Endothelial cell of umbilical vein (primary cell): Measurements from ENCODE around the gene PCBP1. TPM values are rescaled to one million over a fixed set of nuclear protein-coding genes. Genes with fewer than 3 reads are reported as not detected.

Experiments used
- BruUV-seq: library from RNA; stranded (reverse); fragments of 400-500 nt; replicated peaks from 2 replicates; lab custom pipeline; 2021; lab: Mats Ljungman, UMichigan
- CTCF ChIA-PET: fragments of 300-600, 350-600 bp; sonication (Branson Sonifier 250); formaldehyde crosslinking; loops from one replicate; lab custom pipeline; 2021; ENCODE audit warnings: antibody characterized with exemption, inconsistent platforms; lab: Charles Lee
- POLR2A ChIA-PET: fragments of 300-600, 350-600 bp; sonication (Branson Sonifier 250); formaldehyde crosslinking; loops from one replicate; lab custom pipeline; 2021; ENCODE audit warnings: antibody characterized with exemption, inconsistent platforms; lab: Charles Lee
- DNase-seq: peaks from one replicate; pipeline ENCODE4 v3.0.0-alpha.2; 2011; ENCODE audit warnings: low read depth, low spot score
- FAIRE-seq: peaks from 2 replicates; lab custom pipeline; 2011; peaks lifted over from hg19 to GRCh38; lab: Jason Lieb, UNC
- H2AFZ ChIP-seq: 2 replicates; pipeline ENCODE4 v1.6.0; 2012; ENCODE audit warnings: low read depth, low read length, control low read depth, inconsistent platforms
- H3K27ac ChIP-seq: 2 replicates; pipeline ENCODE4 v1.5.1; 2011; ENCODE audit warnings: low read depth, mild to moderate bottlenecking, control low read depth, low read length, moderate library complexity; ENCODE audit not compliant: insufficient read depth
- H3K27me3 ChIP-seq, 2 experiments: 2 replicates each; pipeline versions ENCODE4 v1.6.0 to v1.6.1; 2011; ENCODE audit warnings: low read length in 2 of 2, mixed read lengths in 1 of 2; ENCODE audit not compliant: control insufficient read depth in 2 of 2, insufficient read depth in 2 of 2
- H3K36me3 ChIP-seq, 2 experiments: 2 replicates in 1 of 2; 3 replicates in 1 of 2; pipeline ENCODE4 v1.5.1; 2011; ENCODE audit warnings: low read length in 2 of 2, mild to moderate bottlenecking in 1 of 2, moderate library complexity in 1 of 2; ENCODE audit not compliant: control insufficient read depth in 2 of 2, insufficient read depth in 2 of 2; ENCODE audit errors: extremely low read depth in 1 of 2
- H3K4me1 ChIP-seq: 3 replicates; pipeline ENCODE4 v1.5.1; 2011; ENCODE audit warnings: mild to moderate bottlenecking, low read length; ENCODE audit not compliant: control insufficient read depth, insufficient read depth; ENCODE audit errors: extremely low read depth
- H3K4me2 ChIP-seq: 2 replicates; pipeline ENCODE4 v1.6.1; 2011; ENCODE audit warnings: low read length, control low read depth, mixed read lengths; ENCODE audit not compliant: insufficient read depth
- H3K4me3 ChIP-seq, 3 experiments: fragments of 200-600 bp in 1 of 3; sonication (generic), shearing (Covaris generic) in 1 of 3; replicated peaks in 1 of 3; 2 replicates each; pipeline ENCODE4 v1.5.1; 2011 to 2016; ENCODE audit warnings: control low read depth in 3 of 3, low read length in 3 of 3, mild to moderate bottlenecking in 2 of 3, inconsistent platforms in 1 of 3, low read depth in 1 of 3, moderate library complexity in 1 of 3; ENCODE audit not compliant: insufficient read depth in 1 of 3
- H3K79me2 ChIP-seq: 2 replicates; pipeline ENCODE4 v1.6.0; 2012; ENCODE audit warnings: low read length, inconsistent platforms; ENCODE audit not compliant: control insufficient read depth, insufficient read depth
- H3K9ac ChIP-seq: replicated peaks from 2 replicates; pipeline ENCODE3; 2011; ENCODE audit warnings: low read length, control low read depth; ENCODE audit not compliant: insufficient read depth; ENCODE audit errors: extremely low read depth
- H3K9me1 ChIP-seq: replicated peaks from 3 replicates; pipeline ENCODE4 v1.6.0; 2011; ENCODE audit warnings: mild to moderate bottlenecking, low read length; ENCODE audit not compliant: control insufficient read depth, insufficient read depth; ENCODE audit errors: extremely low read depth
- H3K9me3 ChIP-seq: replicated peaks from 2 replicates; pipeline ENCODE4 v1.5.1; 2012; ENCODE audit warnings: low read length, inconsistent platforms; ENCODE audit not compliant: control insufficient read depth, insufficient read depth
- H4K20me1 ChIP-seq: replicated peaks from 2 replicates; pipeline ENCODE3; 2011; ENCODE audit warnings: mild to moderate bottlenecking, low read length; ENCODE audit not compliant: control insufficient read depth, insufficient read depth; ENCODE audit errors: extremely low read depth
- CTCF ChIP-seq, 2 donors: IDR thresholded peaks; 1 replicate in 1 of 2; 2 replicates in 1 of 2; pipeline ENCODE4 v1.5.1; 2011; ENCODE audit warnings: low read length in 2 of 2, mild to moderate bottlenecking in 2 of 2, moderate library complexity in 2 of 2, control low read depth in 1 of 2, inconsistent platforms in 1 of 2, low read depth in 1 of 2; ENCODE audit not compliant: insufficient read depth in 1 of 2; ENCODE audit errors: extremely low read depth in 1 of 2
- EZH2 ChIP-seq: IDR thresholded peaks from 2 replicates; pipeline ENCODE4 v1.6.1; 2012; ENCODE audit warnings: borderline replicate concordance, low read depth, mild to moderate bottlenecking, moderate library complexity, low read length, inconsistent platforms; ENCODE audit not compliant: severe bottlenecking
- FOS ChIP-seq: IDR thresholded peaks from 2 replicates; pipeline ENCODE4 v1.6.1; 2011; ENCODE audit warnings: mild to moderate bottlenecking, low read length, moderate library complexity, borderline replicate concordance; ENCODE audit not compliant: insufficient read depth
- GATA2 ChIP-seq: IDR thresholded peaks from 2 replicates; pipeline ENCODE4 v1.7.0; 2011; ENCODE audit warnings: low read depth, mild to moderate bottlenecking, moderate library complexity, mixed read lengths, low read length; ENCODE audit not compliant: insufficient read length, insufficient read depth
- JUN ChIP-seq: IDR thresholded peaks from 2 replicates; pipeline ENCODE4 v1.6.1; 2011; ENCODE audit warnings: borderline replicate concordance, low read depth; ENCODE audit not compliant: insufficient read length, insufficient read depth
- MAX ChIP-seq: IDR thresholded peaks from 2 replicates; pipeline ENCODE4 v1.6.1; 2011; ENCODE audit not compliant: insufficient read depth, insufficient read length
- MYC ChIP-seq: IDR thresholded peaks from one replicate; pipeline ENCODE4 v1.6.1; 2011; ENCODE audit warnings: mild to moderate bottlenecking, low read depth, low read length
- POLR2A ChIP-seq: IDR thresholded peaks from 2 replicates; pipeline ENCODE4 v1.6.1; 2012; ENCODE audit warnings: low read depth, mild to moderate bottlenecking, control low read depth, low read length
- POLR2AphosphoS5 ChIP-seq: IDR thresholded peaks from 2 replicates; pipeline ENCODE4 v1.6.1; 2012; ENCODE audit warnings: low read depth, mild to moderate bottlenecking, control low read depth, low read length, moderate library complexity; ENCODE audit not compliant: insufficient read depth
- dilution Hi-C: fragments of 300-500 bp; cut with MboI; formaldehyde crosslinking; loops from one replicate; pipeline ENCODE4 v1.15.0; 2019; ENCODE audit warnings: low sequenced_read_pairs; ENCODE audit not compliant: extremely low pct_ligation_motif_present
- intact Hi-C: fragments of 100-400 bp; cut with micrococcal nuclease; formaldehyde crosslinking; loops from one replicate; pipeline ENCODE4 v1.10.0; 2022
- polyA plus RNA-seq, 4 experiments: library from polyadenylated mRNA; depleted of rRNA in 3 of 4; stranded (reverse) in 3 of 4; unstranded in 1 of 4; fragments of >200 nt; gene quantifications; 2 replicates each; pipeline versions ENCODE4 v1.2.1 to v1.2.3, GENCODE V29; 2011 to 2012; ENCODE audit warnings: missing spikeins in 1 of 4
- total RNA-seq: library from RNA; stranded (reverse); gene quantifications from 2 replicates; pipeline ENCODE4 v1.2.3, GENCODE V29; 2021

The PCBP1 gene
- total and polyA plus RNA-seq, 2 donors (not counting 3 experiments of a cell fraction or from before 2014, with no cell fraction given): 196 to 360 TPM

GRCh38 chr2:70084973-70085710 is 2.1 kb upstream of the PCBP1 start:
- Histone ChIP-seq H2AFZ (peak overlapping the region; percentile 83), H3K27me3 (no peaks in the 10 kb centered on the region), H3K9me1 (no peaks in the 10 kb centered on the region), H3K4me3 (peak overlapping the region in 2 of 3 experiments; percentile 2 to 24), H3K9me3 (no peaks in the 10 kb centered on the region), H3K4me1 (peaks cover 27% of the 10 kb centered on the region), H3K79me2 (peaks cover 27% of the 10 kb centered on the region), H3K9ac (peak overlapping the region; percentile 99), H4K20me1 (no peaks in the 10 kb centered on the region), H3K27ac (peak overlapping the region; percentile 100), H3K36me3 (peaks cover 5 to 15% of the 10 kb centered on the region in 2 experiments), H3K4me2 (peak overlapping the region; percentile 81)
- DNase-seq: no peak
- CTCF ChIA-PET: interaction anchor here (0.6 to 3.8 kb wide), 5 partner anchors 14 to 171 kb away, joined by 3 to 22 read pairs (median 4); no protein-coding TSS in a partner anchor
- FAIRE-seq: no peak
- no TSS peak for BruUV-seq
- TF ChIP-seq POLR2AphosphoS5 (no peak), JUN (no peak), MYC (no peak)
- dilution Hi-C loops: no loop called here
- intact Hi-C loops: loop anchor here (5.0 kb wide), 1 partner anchor 162 kb away; the partner anchor contains the start of gene TIA1
- POLR2A ChIA-PET: interaction anchor here (1.1 to 2.4 kb wide), 2 partner anchors 57 to 170 kb away, joined by 3 to 8 read pairs; partner anchors contain the start of gene MXD1

GRCh38 chr2:70085711-70086277 is 1.5 kb upstream of the PCBP1 start:
- Histone ChIP-seq H3K4me2 (peak overlapping the region; percentile 81), H3K36me3 (peaks cover 5 to 14% of the 10 kb centered on the region in 2 experiments), H3K9ac (peak overlapping the region; percentile 99), H2AFZ (peak overlapping the region; percentile 83), H3K4me1 (peaks cover 29% of the 10 kb centered on the region), H3K79me2 (peaks cover 27% of the 10 kb centered on the region), H3K27me3 (no peaks in the 10 kb centered on the region), H3K9me1 (no peaks in the 10 kb centered on the region), H4K20me1 (no peaks in the 10 kb centered on the region), H3K27ac (peak overlapping the region; percentile 100), H3K9me3 (no peaks in the 10 kb centered on the region), H3K4me3 (peak overlapping the region in 2 of 3 experiments; percentile 24 to 91)
- POLR2A ChIA-PET: interaction anchor here (2.4 kb wide), 1 partner anchor 57 kb away, joined by 8 read pairs; no protein-coding TSS in a partner anchor
- TF ChIP-seq CTCF (IDR thresholded peaks at IDR 0.05; ENCODE audit: extremely low read depth in 1 of 2, insufficient read depth in 1 of 2, low read depth in 1 of 2, low read length in 2 of 2): no peak
- no peak for TF ChIP-seq FOS
- no peak for TF ChIP-seq GATA2
- no peak for TF ChIP-seq POLR2A
- TF ChIP-seq MYC: no peak
- no peak for TF ChIP-seq MAX
- no peak for TF ChIP-seq JUN
- no peak for TF ChIP-seq POLR2AphosphoS5
- no peak for TF ChIP-seq EZH2
- peak; percentile 51 for DNase-seq
- CTCF ChIA-PET: interaction anchor here (0.6 to 3.8 kb wide), 5 partner anchors 14 to 171 kb away, joined by 3 to 22 read pairs (median 4); no protein-coding TSS in a partner anchor
- intact Hi-C loops: loop anchor here (1.0 to 5.0 kb wide), 5 partner anchors 47 to 207 kb away; partner anchors contain the start of genes C2orf42, SNRPG and TIA1
- dilution Hi-C loops: no loop called here
- no peak for FAIRE-seq
- BruUV-seq: TSS peak; percentile 46
